ENCODE data around the gene DGCR8. TPM values are rescaled to one million over a fixed set of nuclear protein-coding genes. Genes with fewer than 3 reads are reported as not detected.

Gene DGCR8
- total RNA-seq, 2 experiments from 2014 or later: 17.8 to 18.5 TPM

DNA sequence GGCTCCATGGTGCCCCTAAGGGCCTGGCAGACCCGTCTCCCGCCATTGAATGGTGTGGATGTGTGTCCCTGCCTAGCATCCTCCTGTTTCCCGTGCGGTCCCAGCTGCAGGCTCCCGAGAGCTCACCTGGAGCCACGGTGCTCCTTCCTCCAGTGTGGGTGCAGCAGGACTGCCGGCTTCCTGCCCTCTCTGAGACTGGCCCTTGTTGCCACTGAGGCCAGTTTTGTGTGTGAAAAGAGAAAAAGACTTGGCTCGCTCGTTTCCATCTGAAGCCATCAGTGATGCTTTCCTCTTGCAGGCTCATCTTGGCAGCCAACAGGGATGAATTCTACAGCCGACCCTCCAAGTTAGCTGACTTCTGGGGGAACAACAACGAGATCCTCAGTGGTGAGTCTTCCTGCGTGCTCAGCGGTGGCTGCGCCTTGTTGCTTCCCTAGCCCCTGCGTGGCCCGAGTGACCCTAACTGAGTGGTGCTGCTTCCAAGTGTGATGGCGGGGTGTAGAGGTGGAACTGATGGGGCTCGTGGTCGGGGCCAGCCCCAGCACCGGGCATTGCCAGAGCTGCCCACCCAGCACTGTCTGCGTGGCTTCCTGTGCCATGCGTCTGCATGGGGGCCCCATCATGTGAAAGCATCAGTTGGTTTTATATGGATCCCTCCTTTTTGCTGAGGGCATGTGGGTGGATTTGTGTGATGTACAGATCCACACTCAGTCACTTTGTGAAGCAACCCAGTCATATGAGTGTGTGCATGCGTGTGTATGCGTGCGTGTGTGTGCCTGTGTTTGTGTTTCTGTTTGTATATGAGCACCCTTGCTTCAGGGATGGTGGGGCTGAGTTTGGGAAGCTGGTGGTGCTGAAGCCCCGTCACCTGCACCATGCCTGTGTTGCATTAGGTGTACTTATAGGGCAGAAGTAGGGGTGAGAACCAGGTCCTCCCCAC is 36.7 kb upstream of the DGCR8 start:
- H3K36me3 ChIP-seq (ENCODE audit: insufficient read depth, low read length): peaks cover 60% of the 10 kb centered on the region
- no peak overlapping the region for H3K4me3 Mint-ChIP-seq
- H3K4me1 ChIP-seq (ENCODE audit: insufficient read depth, low read length): peaks cover 3% of the 10 kb centered on the region
- no peak overlapping the region for H3K4me3 ChIP-seq (ENCODE audit: low read length)
- peaks cover 0 to 8% of the 10 kb centered on the region in 2 experiments for H3K9me3 ChIP-seq (ENCODE audit: control insufficient read depth in 1 of 2, insufficient read depth in 1 of 2, low read length in 2 of 2)
- TF ChIP-seq CTCF (IDR thresholded peaks at IDR 0.05): no peak
- no peaks in the 10 kb centered on the region for H3K27me3 ChIP-seq (ENCODE audit: control insufficient read depth in 1 of 2, insufficient read depth in 2 of 2, low read length in 2 of 2)
- CTCF ChIA-PET: interaction anchor here (1.2 kb wide), 1 partner anchor 73 kb away, joined by 3 read pairs; no protein-coding TSS in a partner anchor
- no peak overlapping the region for H3K27ac ChIP-seq (ENCODE audit: low read depth in 1 of 2, low read length in 2 of 2)
- intact Hi-C loops (cut with DNase I, micrococcal nuclease): no loop called here
- ATAC-seq (ENCODE audit: poor library complexity) (no peak), DNase-seq (no peak)
- no peak overlapping the region for H3K27ac Mint-ChIP-seq
- POLR2A ChIA-PET: no interaction called here
- H3K4me1 Mint-ChIP-seq (ENCODE audit: low read depth): peaks cover 10% of the 10 kb centered on the region
- no peaks in the 10 kb centered on the region for H3K27me3 Mint-ChIP-seq
- H3K9me3 Mint-ChIP-seq: no peaks in the 10 kb centered on the region
- peaks cover 47% of the 10 kb centered on the region for H3K36me3 Mint-ChIP-seq (ENCODE audit: low read depth)

- CTCF ChIA-PET: no interaction called here
- DNase-seq (no peak), ATAC-seq (ENCODE audit: poor library complexity) (no peak)
- H3K36me3 Mint-ChIP-seq (ENCODE audit: low read depth): peaks cover 54% of the 10 kb centered on the region
- Histone ChIP-seq H3K36me3 (ENCODE audit: insufficient read depth, low read length) (peaks cover 61% of the 10 kb centered on the region), H3K4me1 (ENCODE audit: insufficient read depth, low read length) (peaks cover 3% of the 10 kb centered on the region), H3K9me3 (ENCODE audit: control insufficient read depth in 1 of 2, insufficient read depth in 1 of 2, low read length in 2 of 2) (peaks cover 0 to 8% of the 10 kb centered on the region in 2 experiments), H3K27ac (ENCODE audit: low read depth in 1 of 2, low read length in 2 of 2) (no peak overlapping the region), H3K27me3 (ENCODE audit: control insufficient read depth in 1 of 2, insufficient read depth in 2 of 2, low read length in 2 of 2) (no peaks in the 10 kb centered on the region), H3K4me3 (ENCODE audit: low read length) (no peak overlapping the region)
- no peak overlapping the region for H3K4me3 Mint-ChIP-seq
- POLR2A ChIA-PET: no interaction called here
- H3K9me3 Mint-ChIP-seq: no peaks in the 10 kb centered on the region
- intact Hi-C loops (cut with DNase I, micrococcal nuclease): no loop called here
- TF ChIP-seq CTCF (IDR thresholded peaks at IDR 0.05): no peak
- H3K27me3 Mint-ChIP-seq: no peaks in the 10 kb centered on the region
- H3K4me1 Mint-ChIP-seq (ENCODE audit: low read depth): peaks cover 10% of the 10 kb centered on the region
- H3K27ac Mint-ChIP-seq: no peak overlapping the region
Observed at GRCh38 chr22:20043997-20044342, 36.1 kb upstream of the DGCR8 start.

DNA sequence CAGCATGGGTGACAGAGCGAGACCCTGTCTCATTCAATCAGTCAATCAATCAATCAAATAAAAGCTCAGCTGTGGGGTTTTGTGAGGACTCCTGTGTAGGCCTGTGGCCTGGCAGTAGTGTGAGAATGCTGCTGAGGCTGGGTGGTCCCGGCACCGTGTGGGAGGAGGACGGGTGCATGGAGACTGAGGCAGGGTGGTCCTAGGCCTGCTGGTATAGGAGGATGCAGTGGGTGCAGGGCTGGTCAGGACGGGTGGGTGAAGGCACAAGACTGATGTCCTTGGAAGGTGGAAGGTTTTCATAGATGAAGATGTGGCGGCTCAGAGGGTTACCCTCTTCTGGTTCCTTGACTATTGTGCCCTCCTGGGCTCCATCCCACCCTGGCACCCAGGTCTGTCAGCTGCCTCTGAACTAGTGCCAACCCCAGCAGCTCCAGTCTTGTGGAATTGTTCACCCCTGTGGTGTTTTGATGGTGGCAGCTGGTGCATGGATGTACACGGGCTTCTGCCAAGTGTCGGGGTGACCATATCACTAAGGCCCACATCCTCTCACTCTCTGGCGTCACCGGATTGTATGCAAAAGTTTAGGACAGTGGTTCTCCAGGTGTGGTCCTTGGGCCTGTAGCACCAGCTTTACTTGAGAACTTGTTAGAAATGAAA is 35.4 kb upstream of the DGCR8 start:
- intact Hi-C loops (cut with DNase I, micrococcal nuclease): no loop called here

More for the DNA sequence above, 35.4 kb upstream of the DGCR8 start:
- H3K4me1 ChIP-seq (ENCODE audit: insufficient read depth, low read length): peaks cover 3% of the 10 kb centered on the region
- Mint-ChIP-seq H3K4me1 (ENCODE audit: low read depth) (peaks cover 10% of the 10 kb centered on the region), H3K27me3 (no peaks in the 10 kb centered on the region), H3K4me3 (no peak overlapping the region), H3K27ac (no peak overlapping the region), H3K9me3 (no peaks in the 10 kb centered on the region), H3K36me3 (ENCODE audit: low read depth) (peaks cover 57% of the 10 kb centered on the region)
- TF ChIP-seq CTCF (IDR thresholded peaks at IDR 0.05): no peak
- H3K27ac ChIP-seq (ENCODE audit: low read depth in 1 of 2, low read length in 2 of 2): no peak overlapping the region
- no peak for DNase-seq
- no peaks in the 10 kb centered on the region for H3K27me3 ChIP-seq (ENCODE audit: control insufficient read depth in 1 of 2, insufficient read depth in 2 of 2, low read length in 2 of 2)
- peaks cover 0 to 8% of the 10 kb centered on the region in 2 experiments for H3K9me3 ChIP-seq (ENCODE audit: control insufficient read depth in 1 of 2, insufficient read depth in 1 of 2, low read length in 2 of 2)
- H3K36me3 ChIP-seq (ENCODE audit: insufficient read depth, low read length): peaks cover 61% of the 10 kb centered on the region
- H3K4me3 ChIP-seq (ENCODE audit: low read length): no peak overlapping the region
- ChIA-PET POLR2A (no interaction called here), CTCF (no interaction called here)
- no peak for ATAC-seq (ENCODE audit: poor library complexity)

Measured in CD4-positive, alpha-beta T cell (primary cell).